Measurements from ENCODE around the gene SF3B3.
"Not testable (repeated sequence)": the region's sequence is repeated elsewhere in the genome, so short reads cannot be mapped to it uniquely, and the experiment has no call there.

SF3B3 gene

GRCh38 chr16:70586731-70587130, 63.1 kb downstream of the SF3B3 start:
- Histone ChIP-seq H3K27ac (ENCODE audit: insufficient read depth, low read length, poor library complexity, severe bottlenecking) (no peak overlapping the region), H3K27me3 (replicated peaks; ENCODE audit: control insufficient read depth, insufficient read depth, low read length, poor library complexity, severe bottlenecking) (no peaks in the 10 kb centered on the region), H3K9me3 (ENCODE audit: control insufficient read depth, low read length) (no peaks in the 10 kb centered on the region), H3K4me3 (ENCODE audit: insufficient read depth, low read depth, low read length, poor library complexity, severe bottlenecking) (no peak overlapping the region), H3K4me1 (ENCODE audit: control insufficient read depth, insufficient read depth, low read length, poor library complexity, severe bottlenecking) (no peaks in the 10 kb centered on the region), H3K36me3 (ENCODE audit: control insufficient read depth, insufficient read depth, low read length) (no peaks in the 10 kb centered on the region)
- DNase-seq, result no peak

DNA sequence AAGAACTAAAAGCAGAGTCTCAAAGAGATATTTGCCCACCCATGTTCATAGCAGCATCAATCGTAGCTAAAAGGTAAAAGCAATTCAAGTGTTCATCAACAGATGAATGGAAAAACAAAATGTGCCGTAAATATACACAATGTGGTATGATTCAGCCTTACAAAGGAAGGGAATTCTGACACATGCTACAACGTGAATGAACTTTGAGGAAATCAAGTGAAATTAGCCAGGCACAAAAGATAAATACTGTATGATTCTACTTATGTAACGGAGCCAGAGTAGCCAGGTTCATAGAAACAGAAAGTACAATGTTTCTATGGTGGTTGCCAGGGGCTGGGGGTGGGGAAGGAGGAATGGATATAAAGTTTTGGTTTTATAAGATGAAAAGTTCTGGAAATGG, 64.9 kb downstream of the SF3B3 start:
- Histone ChIP-seq H3K36me3 (ENCODE audit: control insufficient read depth, insufficient read depth, low read length) (no peaks in the 10 kb centered on the region), H3K27me3 (replicated peaks; ENCODE audit: control insufficient read depth, insufficient read depth, low read length, poor library complexity, severe bottlenecking) (no peaks in the 10 kb centered on the region), H3K27ac (ENCODE audit: insufficient read depth, low read length, poor library complexity, severe bottlenecking) (no peak overlapping the region), H3K4me1 (ENCODE audit: control insufficient read depth, insufficient read depth, low read length, poor library complexity, severe bottlenecking) (no peaks in the 10 kb centered on the region), H3K4me3 (ENCODE audit: insufficient read depth, low read depth, low read length, poor library complexity, severe bottlenecking) (no peak overlapping the region), H3K9me3 (ENCODE audit: control insufficient read depth, low read length) (no peaks in the 10 kb centered on the region)
- DNase-seq, result no peak

- not testable (repeated sequence) for H3K4me3 ChIP-seq (ENCODE audit: insufficient read depth, low read depth, low read length, poor library complexity, severe bottlenecking); H3K27me3 ChIP-seq (replicated peaks; ENCODE audit: control insufficient read depth, insufficient read depth, low read length, poor library complexity, severe bottlenecking); H3K27ac ChIP-seq (ENCODE audit: insufficient read depth, low read length, poor library complexity, severe bottlenecking); H3K4me1 ChIP-seq (ENCODE audit: control insufficient read depth, insufficient read depth, low read length, poor library complexity, severe bottlenecking); DNase-seq; H3K36me3 ChIP-seq (ENCODE audit: control insufficient read depth, insufficient read depth, low read length); H3K9me3 ChIP-seq (ENCODE audit: control insufficient read depth, low read length)
These were observed 65.8 kb downstream of the SF3B3 start for GRCh38 chr16:70589416-70589815.

- no peaks in the 10 kb centered on the region for H3K4me1 ChIP-seq (ENCODE audit: control insufficient read depth, insufficient read depth, low read length, poor library complexity, severe bottlenecking)
- H3K9me3 ChIP-seq (ENCODE audit: control insufficient read depth, low read length), result no peaks in the 10 kb centered on the region
- no peaks in the 10 kb centered on the region for H3K27me3 ChIP-seq (replicated peaks; ENCODE audit: control insufficient read depth, insufficient read depth, low read length, poor library complexity, severe bottlenecking)
- H3K4me3 ChIP-seq (ENCODE audit: insufficient read depth, low read depth, low read length, poor library complexity, severe bottlenecking), result no peak overlapping the region
- H3K27ac ChIP-seq (ENCODE audit: insufficient read depth, low read length, poor library complexity, severe bottlenecking), result no peak overlapping the region
- no peaks in the 10 kb centered on the region for H3K36me3 ChIP-seq (ENCODE audit: control insufficient read depth, insufficient read depth, low read length)
- no peak for DNase-seq
These were observed 66.4 kb downstream of the SF3B3 start for GRCh38 chr16:70589998-70590471.

DNA sequence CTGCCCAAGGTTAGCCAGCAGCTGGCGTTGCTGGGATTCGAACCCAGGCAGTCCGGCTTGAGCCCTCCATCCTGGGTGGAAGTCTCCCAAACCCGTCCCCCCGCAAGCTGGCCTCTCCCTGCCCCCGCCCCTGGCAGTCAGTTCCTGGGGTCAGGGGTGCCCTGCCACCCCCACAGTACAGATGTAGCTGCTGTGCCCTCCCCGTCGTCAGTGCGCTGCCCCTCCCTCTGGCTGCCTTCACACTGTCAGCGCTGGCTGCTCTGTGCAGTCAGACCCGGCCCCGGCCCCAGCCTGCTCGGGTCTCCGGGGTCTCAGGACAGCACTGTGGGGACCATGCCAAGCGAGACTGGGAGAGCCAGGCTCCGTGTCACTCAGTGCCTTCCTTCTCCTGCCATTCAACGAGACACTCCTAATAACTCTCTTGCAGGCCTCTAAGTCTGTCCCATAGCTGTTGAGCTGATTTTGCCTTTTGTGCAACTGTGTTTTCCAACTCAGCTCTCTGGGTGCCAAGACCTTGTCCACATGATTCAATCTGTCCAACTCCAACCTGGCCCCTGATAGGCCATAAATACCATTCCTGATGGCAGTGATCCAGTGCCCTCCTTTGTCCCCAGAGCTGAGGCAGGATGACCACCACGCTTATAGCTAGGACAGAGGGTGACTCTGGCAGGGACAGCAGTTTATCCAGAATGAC, 67.3 kb downstream of the SF3B3 start:
- no peaks in the 10 kb centered on the region for H3K27me3 ChIP-seq (replicated peaks; ENCODE audit: control insufficient read depth, insufficient read depth, low read length, poor library complexity, severe bottlenecking)
- no peak overlapping the region for H3K27ac ChIP-seq (ENCODE audit: insufficient read depth, low read length, poor library complexity, severe bottlenecking)
- no peaks in the 10 kb centered on the region for H3K9me3 ChIP-seq (ENCODE audit: control insufficient read depth, low read length)
- no peaks in the 10 kb centered on the region for H3K36me3 ChIP-seq (ENCODE audit: control insufficient read depth, insufficient read depth, low read length)
- no peaks in the 10 kb centered on the region for H3K4me1 ChIP-seq (ENCODE audit: control insufficient read depth, insufficient read depth, low read length, poor library complexity, severe bottlenecking)
- no peak for DNase-seq
- no peak overlapping the region for H3K4me3 ChIP-seq (ENCODE audit: insufficient read depth, low read depth, low read length, poor library complexity, severe bottlenecking)

GRCh38 chr16:70591615-70592014, 68.0 kb downstream of the SF3B3 start:
- H3K4me3 ChIP-seq (ENCODE audit: insufficient read depth, low read depth, low read length, poor library complexity, severe bottlenecking), result no peak overlapping the region
- H3K27me3 ChIP-seq (replicated peaks; ENCODE audit: control insufficient read depth, insufficient read depth, low read length, poor library complexity, severe bottlenecking), result no peaks in the 10 kb centered on the region
- DNase-seq, result no peak
- H3K36me3 ChIP-seq (ENCODE audit: control insufficient read depth, insufficient read depth, low read length), result no peaks in the 10 kb centered on the region
- no peak overlapping the region for H3K27ac ChIP-seq (ENCODE audit: insufficient read depth, low read length, poor library complexity, severe bottlenecking)
- no peaks in the 10 kb centered on the region for H3K9me3 ChIP-seq (ENCODE audit: control insufficient read depth, low read length)
- H3K4me1 ChIP-seq (ENCODE audit: control insufficient read depth, insufficient read depth, low read length, poor library complexity, severe bottlenecking), result no peaks in the 10 kb centered on the region

- DNase-seq, result no peak
- Histone ChIP-seq H3K36me3 (ENCODE audit: control insufficient read depth, insufficient read depth, low read length) (no peaks in the 10 kb centered on the region), H3K27ac (ENCODE audit: insufficient read depth, low read length, poor library complexity, severe bottlenecking) (no peak overlapping the region), H3K4me1 (ENCODE audit: control insufficient read depth, insufficient read depth, low read length, poor library complexity, severe bottlenecking) (no peaks in the 10 kb centered on the region), H3K9me3 (ENCODE audit: control insufficient read depth, low read length) (no peaks in the 10 kb centered on the region), H3K27me3 (replicated peaks; ENCODE audit: control insufficient read depth, insufficient read depth, low read length, poor library complexity, severe bottlenecking) (no peaks in the 10 kb centered on the region), H3K4me3 (ENCODE audit: insufficient read depth, low read depth, low read length, poor library complexity, severe bottlenecking) (no peak overlapping the region)
These were observed 68.5 kb downstream of the SF3B3 start for GRCh38 chr16:70592106-70592571.

- Histone ChIP-seq H3K27ac (ENCODE audit: insufficient read depth, low read length, poor library complexity, severe bottlenecking) (no peak overlapping the region), H3K36me3 (ENCODE audit: control insufficient read depth, insufficient read depth, low read length) (no peaks in the 10 kb centered on the region), H3K9me3 (ENCODE audit: control insufficient read depth, low read length) (no peaks in the 10 kb centered on the region), H3K4me3 (ENCODE audit: insufficient read depth, low read depth, low read length, poor library complexity, severe bottlenecking) (no peak overlapping the region), H3K4me1 (ENCODE audit: control insufficient read depth, insufficient read depth, low read length, poor library complexity, severe bottlenecking) (no peaks in the 10 kb centered on the region), H3K27me3 (replicated peaks; ENCODE audit: control insufficient read depth, insufficient read depth, low read length, poor library complexity, severe bottlenecking) (no peaks in the 10 kb centered on the region)
- no peak for DNase-seq
These were observed 69.9 kb downstream of the SF3B3 start for GRCh38 chr16:70593544-70593943.

GRCh38 chr16:70594569-70594968, 71.0 kb downstream of the SF3B3 start:
- Histone ChIP-seq H3K4me3 (ENCODE audit: insufficient read depth, low read depth, low read length, poor library complexity, severe bottlenecking) (no peak overlapping the region), H3K36me3 (ENCODE audit: control insufficient read depth, insufficient read depth, low read length) (no peaks in the 10 kb centered on the region), H3K4me1 (ENCODE audit: control insufficient read depth, insufficient read depth, low read length, poor library complexity, severe bottlenecking) (no peaks in the 10 kb centered on the region), H3K27ac (ENCODE audit: insufficient read depth, low read length, poor library complexity, severe bottlenecking) (no peak overlapping the region), H3K9me3 (ENCODE audit: control insufficient read depth, low read length) (no peaks in the 10 kb centered on the region), H3K27me3 (replicated peaks; ENCODE audit: control insufficient read depth, insufficient read depth, low read length, poor library complexity, severe bottlenecking) (no peaks in the 10 kb centered on the region)
- no peak for DNase-seq

DNA sequence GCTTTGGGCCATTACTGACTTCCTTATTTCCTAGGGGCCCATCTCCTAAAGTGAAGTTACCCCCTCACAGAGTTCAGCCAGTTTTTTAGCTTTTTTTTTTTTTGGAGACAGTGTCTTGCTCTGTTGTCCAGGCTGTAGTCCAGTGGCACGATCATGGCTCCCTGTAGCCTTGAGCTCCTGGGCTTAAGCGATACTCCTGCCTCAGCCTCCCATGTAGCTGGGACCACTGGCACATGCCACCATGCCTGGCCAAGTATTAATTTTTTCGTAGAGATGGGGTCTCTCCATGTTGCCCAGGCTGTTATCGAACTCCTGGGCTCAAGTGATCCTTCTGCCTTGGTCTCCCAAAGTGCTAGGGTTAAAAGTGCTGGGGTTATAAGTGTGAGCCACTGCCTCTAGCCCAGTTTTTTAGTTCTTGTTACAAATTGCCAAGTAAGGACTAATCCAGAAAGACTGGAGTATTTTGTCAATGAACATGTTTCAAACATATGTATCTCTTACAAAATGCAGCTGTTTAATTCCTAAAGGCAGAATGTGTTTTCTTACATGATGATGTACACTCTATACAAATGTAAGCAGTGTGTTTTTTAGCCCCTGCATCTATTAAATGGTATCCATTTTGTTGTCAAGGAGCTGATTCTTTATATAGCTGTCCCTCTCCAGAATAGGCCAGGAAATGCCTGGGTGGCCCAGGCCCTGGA, 73.7 kb downstream of the SF3B3 start:
- no peaks in the 10 kb centered on the region for H3K9me3 ChIP-seq (ENCODE audit: control insufficient read depth, low read length)

More for the DNA sequence above, 73.7 kb downstream of the SF3B3 start:
- Histone ChIP-seq H3K27ac (ENCODE audit: insufficient read depth, low read length, poor library complexity, severe bottlenecking) (no peak overlapping the region), H3K27me3 (replicated peaks; ENCODE audit: control insufficient read depth, insufficient read depth, low read length, poor library complexity, severe bottlenecking) (no peaks in the 10 kb centered on the region), H3K4me3 (ENCODE audit: insufficient read depth, low read depth, low read length, poor library complexity, severe bottlenecking) (no peak overlapping the region), H3K36me3 (ENCODE audit: control insufficient read depth, insufficient read depth, low read length) (no peaks in the 10 kb centered on the region), H3K4me1 (ENCODE audit: control insufficient read depth, insufficient read depth, low read length, poor library complexity, severe bottlenecking) (no peaks in the 10 kb centered on the region)
- DNase-seq, result no peak

All from effector memory CD4-positive, alpha-beta T cell (primary cell).